ENCODE data around the gene NPFFR2. TPM values are rescaled to one million over a fixed set of nuclear protein-coding genes. Genes with fewer than 3 reads are reported as not detected.

NPFFR2 gene
- total and polyA plus RNA-seq, 2 experiments from 2014 or later = 0.28 to 2.9 TPM

- Histone ChIP-seq H3K9me2 (ENCODE audit: insufficient read depth) (peaks cover 15% of the 10 kb centered on the region), H3K27me3 (ENCODE audit: insufficient read depth) (no peaks in the 10 kb centered on the region), H3K4me3 (no peak overlapping the region), H2AFZ (no peak overlapping the region), H3K79me2 (replicated peaks; ENCODE audit: insufficient read depth) (no peaks in the 10 kb centered on the region), H3K4me2 (no peak overlapping the region), H3K4me1 (ENCODE audit: insufficient read depth) (no peaks in the 10 kb centered on the region), H3F3A (replicated peaks; ENCODE audit: low read depth) (no peaks in the 10 kb centered on the region), H3K27ac (ENCODE audit: low read depth) (no peak overlapping the region), H3K36me3 (ENCODE audit: insufficient read depth) (no peaks in the 10 kb centered on the region), H4K20me1 (replicated peaks; ENCODE audit: insufficient read depth) (no peaks in the 10 kb centered on the region)
- DNase-seq (ENCODE audit: low spot score) (no peak), ATAC-seq (no peak)
- H3K27ac Mint-ChIP-seq = no peak overlapping the region
- no peaks in the 10 kb centered on the region for H3K4me1 Mint-ChIP-seq
- H3K36me3 Mint-ChIP-seq (ENCODE audit: low read depth) = no peaks in the 10 kb centered on the region
- no peaks in the 10 kb centered on the region for H3K9me3 Mint-ChIP-seq
- TF ChIP-seq CREB1 (CRISPR knock-in tag; IDR thresholded peaks at IDR 0.05; ENCODE audit: low read depth) = no peak
- TF ChIP-seq, protein P1, sequence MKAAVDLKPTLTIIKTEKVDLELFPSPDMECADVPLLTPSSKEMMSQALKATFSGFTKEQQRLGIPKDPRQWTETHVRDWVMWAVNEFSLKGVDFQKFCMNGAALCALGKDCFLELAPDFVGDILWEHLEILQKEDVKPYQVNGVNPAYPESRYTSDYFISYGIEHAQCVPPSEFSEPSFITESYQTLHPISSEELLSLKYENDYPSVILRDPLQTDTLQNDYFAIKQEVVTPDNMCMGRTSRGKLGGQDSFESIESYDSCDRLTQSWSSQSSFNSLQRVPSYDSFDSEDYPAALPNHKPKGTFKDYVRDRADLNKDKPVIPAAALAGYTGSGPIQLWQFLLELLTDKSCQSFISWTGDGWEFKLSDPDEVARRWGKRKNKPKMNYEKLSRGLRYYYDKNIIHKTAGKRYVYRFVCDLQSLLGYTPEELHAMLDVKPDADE (IDR thresholded peaks at IDR 0.05) = no peak
- TF ChIP-seq ZNF331 (CRISPR knock-in tag; IDR thresholded peaks at IDR 0.05; ENCODE audit: low read depth) = no peak
- TF ChIP-seq, protein P2, sequence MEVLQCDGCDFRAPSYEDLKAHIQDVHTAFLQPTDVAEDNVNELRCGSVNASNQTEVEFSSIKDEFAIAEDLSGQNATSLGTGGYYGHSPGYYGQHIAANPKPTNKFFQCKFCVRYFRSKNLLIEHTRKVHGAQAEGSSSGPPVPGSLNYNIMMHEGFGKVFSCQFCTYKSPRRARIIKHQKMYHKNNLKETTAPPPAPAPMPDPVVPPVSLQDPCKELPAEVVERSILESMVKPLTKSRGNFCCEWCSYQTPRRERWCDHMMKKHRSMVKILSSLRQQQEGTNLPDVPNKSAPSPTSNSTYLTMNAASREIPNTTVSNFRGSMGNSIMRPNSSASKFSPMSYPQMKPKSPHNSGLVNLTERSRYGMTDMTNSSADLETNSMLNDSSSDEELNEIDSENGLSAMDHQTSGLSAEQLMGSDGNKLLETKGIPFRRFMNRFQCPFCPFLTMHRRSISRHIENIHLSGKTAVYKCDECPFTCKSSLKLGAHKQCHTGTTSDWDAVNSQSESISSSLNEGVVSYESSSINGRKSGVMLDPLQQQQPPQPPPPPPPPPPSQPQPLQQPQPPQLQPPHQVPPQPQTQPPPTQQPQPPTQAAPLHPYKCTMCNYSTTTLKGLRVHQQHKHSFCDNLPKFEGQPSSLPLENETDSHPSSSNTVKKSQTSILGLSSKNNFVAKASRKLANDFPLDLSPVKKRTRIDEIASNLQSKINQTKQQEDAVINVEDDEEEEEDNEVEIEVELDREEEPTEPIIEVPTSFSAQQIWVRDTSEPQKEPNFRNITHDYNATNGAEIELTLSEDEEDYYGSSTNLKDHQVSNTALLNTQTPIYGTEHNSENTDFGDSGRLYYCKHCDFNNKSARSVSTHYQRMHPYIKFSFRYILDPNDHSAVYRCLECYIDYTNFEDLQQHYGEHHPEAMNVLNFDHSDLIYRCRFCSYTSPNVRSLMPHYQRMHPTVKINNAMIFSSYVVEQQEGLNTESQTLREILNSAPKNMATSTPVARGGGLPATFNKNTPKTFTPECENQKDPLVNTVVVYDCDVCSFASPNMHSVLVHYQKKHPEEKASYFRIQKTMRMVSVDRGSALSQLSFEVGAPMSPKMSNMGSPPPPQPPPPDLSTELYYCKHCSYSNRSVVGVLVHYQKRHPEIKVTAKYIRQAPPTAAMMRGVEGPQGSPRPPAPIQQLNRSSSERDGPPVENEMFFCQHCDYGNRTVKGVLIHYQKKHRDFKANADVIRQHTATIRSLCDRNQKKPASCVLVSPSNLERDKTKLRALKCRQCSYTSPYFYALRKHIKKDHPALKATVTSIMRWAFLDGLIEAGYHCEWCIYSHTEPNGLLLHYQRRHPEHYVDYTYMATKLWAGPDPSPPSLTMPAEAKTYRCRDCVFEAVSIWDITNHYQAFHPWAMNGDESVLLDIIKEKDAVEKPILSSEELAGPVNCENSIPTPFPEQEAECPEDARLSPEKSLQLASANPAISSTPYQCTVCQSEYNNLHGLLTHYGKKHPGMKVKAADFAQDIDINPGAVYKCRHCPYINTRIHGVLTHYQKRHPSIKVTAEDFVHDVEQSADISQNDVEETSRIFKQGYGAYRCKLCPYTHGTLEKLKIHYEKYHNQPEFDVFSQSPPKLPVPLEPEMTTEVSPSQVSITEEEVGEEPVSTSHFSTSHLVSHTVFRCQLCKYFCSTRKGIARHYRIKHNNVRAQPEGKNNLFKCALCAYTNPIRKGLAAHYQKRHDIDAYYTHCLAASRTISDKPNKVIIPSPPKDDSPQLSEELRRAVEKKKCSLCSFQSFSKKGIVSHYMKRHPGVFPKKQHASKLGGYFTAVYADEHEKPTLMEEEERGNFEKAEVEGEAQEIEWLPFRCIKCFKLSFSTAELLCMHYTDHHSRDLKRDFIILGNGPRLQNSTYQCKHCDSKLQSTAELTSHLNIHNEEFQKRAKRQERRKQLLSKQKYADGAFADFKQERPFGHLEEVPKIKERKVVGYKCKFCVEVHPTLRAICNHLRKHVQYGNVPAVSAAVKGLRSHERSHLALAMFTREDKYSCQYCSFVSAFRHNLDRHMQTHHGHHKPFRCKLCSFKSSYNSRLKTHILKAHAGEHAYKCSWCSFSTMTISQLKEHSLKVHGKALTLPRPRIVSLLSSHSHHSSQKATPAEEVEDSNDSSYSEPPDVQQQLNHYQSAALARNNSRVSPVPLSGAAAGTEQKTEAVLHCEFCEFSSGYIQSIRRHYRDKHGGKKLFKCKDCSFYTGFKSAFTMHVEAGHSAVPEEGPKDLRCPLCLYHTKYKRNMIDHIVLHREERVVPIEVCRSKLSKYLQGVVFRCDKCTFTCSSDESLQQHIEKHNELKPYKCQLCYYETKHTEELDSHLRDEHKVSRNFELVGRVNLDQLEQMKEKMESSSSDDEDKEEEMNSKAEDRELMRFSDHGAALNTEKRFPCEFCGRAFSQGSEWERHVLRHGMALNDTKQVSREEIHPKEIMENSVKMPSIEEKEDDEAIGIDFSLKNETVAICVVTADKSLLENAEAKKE (CRISPR knock-in tag; IDR thresholded peaks at IDR 0.05) = no peak
- TF ChIP-seq CTCF (conservative IDR thresholded peaks at IDR 0.05; ENCODE audit: low read depth in 2 of 2) = no peak
- TF ChIP-seq, protein P3, sequence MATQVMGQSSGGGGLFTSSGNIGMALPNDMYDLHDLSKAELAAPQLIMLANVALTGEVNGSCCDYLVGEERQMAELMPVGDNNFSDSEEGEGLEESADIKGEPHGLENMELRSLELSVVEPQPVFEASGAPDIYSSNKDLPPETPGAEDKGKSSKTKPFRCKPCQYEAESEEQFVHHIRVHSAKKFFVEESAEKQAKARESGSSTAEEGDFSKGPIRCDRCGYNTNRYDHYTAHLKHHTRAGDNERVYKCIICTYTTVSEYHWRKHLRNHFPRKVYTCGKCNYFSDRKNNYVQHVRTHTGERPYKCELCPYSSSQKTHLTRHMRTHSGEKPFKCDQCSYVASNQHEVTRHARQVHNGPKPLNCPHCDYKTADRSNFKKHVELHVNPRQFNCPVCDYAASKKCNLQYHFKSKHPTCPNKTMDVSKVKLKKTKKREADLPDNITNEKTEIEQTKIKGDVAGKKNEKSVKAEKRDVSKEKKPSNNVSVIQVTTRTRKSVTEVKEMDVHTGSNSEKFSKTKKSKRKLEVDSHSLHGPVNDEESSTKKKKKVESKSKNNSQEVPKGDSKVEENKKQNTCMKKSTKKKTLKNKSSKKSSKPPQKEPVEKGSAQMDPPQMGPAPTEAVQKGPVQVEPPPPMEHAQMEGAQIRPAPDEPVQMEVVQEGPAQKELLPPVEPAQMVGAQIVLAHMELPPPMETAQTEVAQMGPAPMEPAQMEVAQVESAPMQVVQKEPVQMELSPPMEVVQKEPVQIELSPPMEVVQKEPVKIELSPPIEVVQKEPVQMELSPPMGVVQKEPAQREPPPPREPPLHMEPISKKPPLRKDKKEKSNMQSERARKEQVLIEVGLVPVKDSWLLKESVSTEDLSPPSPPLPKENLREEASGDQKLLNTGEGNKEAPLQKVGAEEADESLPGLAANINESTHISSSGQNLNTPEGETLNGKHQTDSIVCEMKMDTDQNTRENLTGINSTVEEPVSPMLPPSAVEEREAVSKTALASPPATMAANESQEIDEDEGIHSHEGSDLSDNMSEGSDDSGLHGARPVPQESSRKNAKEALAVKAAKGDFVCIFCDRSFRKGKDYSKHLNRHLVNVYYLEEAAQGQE (IDR thresholded peaks at IDR 0.05; ENCODE audit: unreplicated experiment) = no peak
- no peak for TF ChIP-seq JUNB (IDR thresholded peaks at IDR 0.05; ENCODE audit: unreplicated experiment)
- no peak for TF ChIP-seq STAT1 (IDR thresholded peaks at IDR 0.05; ENCODE audit: unreplicated experiment)
- no peak for TF ChIP-seq NANOG (IDR thresholded peaks at IDR 0.05; ENCODE audit: borderline replicate concordance)
- TF ChIP-seq POLR2AphosphoS5 (IDR thresholded peaks at IDR 0.05; ENCODE audit: low read depth) = no peak
- no peak overlapping the region for H3K4me3 Mint-ChIP-seq
- H3K27me3 Mint-ChIP-seq (ENCODE audit: insufficient read depth, low read depth, poor library complexity) = peaks cover 3% of the 10 kb centered on the region
Measured at GRCh38 chr4:72055566-72055965, 23.8 kb downstream of the NPFFR2 start.

All from GM23338 (cell line).